HG03039 (cell line): Measurements from ENCODE around the gene EXOC4.

Experiments
- ATAC-seq: cut with Tn5 transposase; IDR thresholded peaks from one replicate; pipeline ENCODE4 v1.9.1; 2021; ENCODE audit warnings: mild to moderate bottlenecking, moderate library complexity; ENCODE audit not compliant: unreplicated experiment

EXOC4 gene

DNA sequence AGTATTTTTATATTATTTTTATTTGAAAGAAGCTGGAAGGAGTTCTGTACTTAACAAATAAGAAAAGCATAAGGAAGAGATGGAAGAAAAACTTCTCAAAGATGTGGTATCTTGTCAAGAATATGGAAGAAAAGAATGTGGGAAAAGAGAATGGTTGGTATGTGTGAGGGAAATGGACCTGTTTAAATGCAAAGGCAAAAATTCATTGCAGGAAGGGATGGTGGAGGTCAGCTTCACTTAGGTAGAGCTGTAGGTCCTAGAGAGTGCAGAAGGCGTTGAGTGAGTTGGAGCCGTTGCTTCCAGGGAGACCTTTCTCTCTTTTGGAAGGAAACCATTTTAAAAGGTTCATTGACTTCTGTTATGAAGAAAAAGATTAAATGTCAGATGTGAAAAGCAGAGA lies 107.3 kb downstream of the EXOC4 start:
- no peak for ATAC-seq

DNA sequence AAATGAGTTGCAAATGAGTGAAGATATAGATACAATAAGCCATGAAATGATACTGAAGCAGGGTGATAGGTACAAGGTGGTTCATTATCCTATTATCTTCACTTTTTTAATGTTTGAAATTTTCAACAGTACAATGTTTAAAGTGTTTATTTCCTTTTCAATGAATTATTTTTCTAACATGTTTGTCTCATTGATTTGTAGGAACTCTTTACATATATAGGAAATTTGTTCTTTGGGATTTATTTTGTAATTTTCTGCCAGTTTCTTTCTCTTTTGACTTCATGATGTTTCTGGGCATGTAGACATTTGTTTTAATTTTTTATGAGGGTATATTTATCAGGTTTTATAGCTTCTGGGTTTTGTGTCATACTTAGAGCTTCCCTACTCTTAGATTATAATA lies 108.9 kb downstream of the EXOC4 start:
- ATAC-seq: no peak

DNA sequence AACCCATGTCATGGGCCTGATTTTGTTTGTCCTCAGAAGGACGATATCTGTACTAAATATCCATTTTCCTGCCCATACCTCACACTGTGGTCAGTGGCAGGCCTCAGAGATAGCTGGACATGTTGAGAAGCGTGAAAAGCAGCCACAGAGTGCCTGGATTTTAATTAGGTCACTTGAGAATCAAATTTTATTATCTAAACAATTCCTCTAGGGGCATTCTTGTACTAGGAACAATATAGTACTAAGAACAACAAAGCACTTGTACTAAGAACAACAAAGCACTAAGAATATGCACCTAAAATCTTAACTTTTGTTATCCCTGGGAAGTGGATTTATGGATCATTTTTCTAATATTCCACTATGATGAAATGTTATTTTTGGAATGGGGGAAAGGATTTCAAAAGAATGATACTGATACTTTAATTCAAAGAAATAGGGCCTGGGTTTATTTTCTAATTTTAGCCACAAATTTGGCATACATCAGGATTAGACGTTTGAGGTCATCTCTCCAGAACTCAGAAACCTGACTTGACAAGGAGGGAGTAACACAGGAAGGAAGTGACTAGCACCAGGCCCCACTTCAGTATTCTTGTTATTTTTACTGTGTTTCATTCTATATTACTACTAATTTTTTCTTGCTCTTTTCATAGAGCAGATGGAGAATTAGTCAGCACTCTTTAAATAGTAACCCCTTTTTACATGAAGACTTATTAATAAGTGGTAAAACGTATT lies 112.2 kb downstream of the EXOC4 start:
- no peak for ATAC-seq

DNA sequence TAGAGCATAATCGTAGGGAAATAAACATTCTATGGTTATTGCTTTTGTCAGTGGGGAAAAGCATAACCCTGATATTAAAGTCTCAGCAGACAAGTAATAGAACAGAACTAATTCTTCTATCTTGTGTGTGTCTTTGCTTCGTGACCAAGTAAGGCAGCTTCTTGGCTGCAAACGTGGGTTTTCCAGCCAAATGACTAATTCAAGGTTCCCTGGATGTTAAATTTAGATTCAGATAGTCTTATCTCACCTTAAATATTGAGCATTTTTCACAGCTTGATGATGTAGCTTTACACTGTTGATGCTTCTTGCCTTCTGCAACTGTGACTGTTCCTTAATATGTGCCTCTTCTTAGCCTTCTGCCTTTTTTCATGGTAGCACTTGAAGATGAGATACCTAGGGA lies 113.0 kb downstream of the EXOC4 start:
- ATAC-seq: no peak

DNA sequence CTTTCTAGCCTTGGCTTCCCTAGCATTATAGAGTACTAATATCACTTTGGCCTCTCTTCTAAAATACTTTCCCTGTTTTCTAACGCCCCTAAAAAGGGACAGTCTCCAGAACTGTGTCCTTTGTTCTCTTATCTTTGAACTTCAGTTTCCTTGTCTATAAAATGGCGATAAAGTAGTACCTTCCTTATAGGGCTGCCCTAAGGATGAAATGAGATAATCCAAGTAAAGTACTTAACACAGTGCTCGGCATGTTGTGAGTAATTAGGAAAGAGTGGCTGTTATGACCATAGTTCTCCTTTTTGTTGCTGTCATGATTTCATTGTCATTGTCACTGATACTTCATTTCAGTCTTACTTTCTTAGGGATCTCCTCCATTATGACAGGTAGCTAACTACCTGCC lies 114.7 kb downstream of the EXOC4 start:
- ATAC-seq: no peak

DNA sequence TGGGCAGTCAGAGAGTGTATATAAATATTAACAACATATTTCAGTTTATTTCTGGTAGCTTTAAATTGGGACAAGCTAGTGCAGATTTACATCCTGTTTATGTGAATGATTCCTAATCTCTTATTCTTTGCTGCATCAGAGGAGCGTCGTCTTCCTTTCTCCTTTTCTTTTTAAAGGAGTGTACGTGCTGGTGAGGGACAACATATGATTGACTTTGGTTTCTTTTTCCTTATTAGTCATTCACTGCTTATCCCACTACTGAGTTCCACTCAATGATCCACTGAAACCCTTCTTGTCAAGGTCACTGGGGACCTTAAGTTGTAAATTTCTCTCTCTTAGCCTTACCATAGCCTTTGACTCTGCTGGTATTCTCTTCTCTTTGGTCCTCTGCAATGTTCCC lies 116.3 kb downstream of the EXOC4 start:
- no peak for ATAC-seq

DNA sequence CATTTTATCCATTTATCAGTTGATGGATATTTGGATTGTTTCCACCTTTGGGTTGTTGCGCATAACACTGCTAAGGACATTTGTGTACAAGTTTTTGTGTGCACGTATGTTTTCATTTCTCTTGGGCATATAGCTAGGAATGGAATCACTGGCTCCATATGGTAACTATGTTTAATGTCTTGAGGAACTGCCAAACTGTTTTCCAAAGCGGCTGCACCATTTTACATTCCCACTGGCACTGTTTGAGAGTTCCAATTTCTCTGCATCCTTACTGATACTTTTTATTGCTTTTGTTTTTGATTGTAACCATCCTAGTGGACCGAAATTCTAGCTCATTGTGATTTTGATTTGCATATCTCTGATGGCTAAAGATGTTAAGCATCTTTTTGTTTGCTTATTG lies 118.7 kb downstream of the EXOC4 start:
- no peak for ATAC-seq

DNA sequence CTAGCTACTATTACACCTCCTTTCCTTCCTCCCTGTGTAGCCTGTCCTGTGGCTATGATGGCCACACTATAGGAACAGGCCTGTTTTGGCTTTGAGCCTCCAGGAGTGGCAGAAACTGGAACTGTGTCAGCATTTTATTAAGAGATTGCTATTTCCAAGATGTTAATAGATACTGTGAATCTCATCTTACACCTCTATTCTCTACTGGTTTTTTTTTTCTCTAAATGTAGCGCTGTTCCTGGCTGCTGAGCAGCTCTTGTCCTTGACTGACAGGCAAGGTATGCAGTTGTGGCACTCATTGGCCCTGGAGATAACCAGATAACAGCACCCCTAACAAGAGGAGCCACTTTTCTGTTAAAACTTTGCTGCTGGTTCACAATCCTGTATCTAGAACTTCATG lies 119.5 kb downstream of the EXOC4 start:
- no peak for ATAC-seq

DNA sequence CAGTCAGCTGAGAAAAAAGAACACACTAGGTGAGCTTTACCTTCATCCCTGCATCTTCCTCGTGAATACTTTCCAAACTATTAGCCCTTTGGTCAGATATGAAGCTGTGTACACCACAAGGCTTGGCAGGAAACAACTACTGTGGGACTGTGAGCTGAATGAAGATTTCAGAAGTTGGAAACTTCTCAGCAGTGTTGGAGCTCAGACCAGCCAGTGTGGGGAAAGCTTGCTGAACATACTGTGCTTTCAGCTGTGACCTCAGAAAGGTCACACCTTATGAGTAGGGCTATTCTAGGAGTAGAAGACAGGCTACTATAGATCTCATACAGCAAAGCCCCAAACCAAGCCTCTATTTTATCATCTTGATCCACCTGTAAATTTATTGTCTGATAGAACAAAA lies 123.6 kb downstream of the EXOC4 start:
- no peak for ATAC-seq

DNA sequence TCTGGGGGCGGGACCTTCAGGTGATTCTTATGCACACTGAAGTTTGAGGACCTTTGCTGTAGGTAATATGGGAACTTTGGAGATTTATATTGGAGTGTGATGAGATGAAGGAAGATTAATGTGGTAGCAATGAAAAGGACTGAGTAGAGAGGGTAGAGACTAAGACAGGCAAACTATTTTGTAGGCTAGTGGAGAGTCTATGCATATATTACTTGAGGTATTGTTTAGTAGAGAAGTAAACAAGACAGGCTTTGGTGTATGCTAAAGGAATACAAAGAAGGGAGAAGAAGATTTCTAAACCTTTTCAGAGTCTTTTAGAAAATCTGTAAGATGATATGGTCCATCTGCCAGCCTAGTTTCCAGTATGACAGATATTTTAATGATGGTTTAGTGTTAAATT lies 129.1 kb downstream of the EXOC4 start:
- no peak for ATAC-seq

DNA sequence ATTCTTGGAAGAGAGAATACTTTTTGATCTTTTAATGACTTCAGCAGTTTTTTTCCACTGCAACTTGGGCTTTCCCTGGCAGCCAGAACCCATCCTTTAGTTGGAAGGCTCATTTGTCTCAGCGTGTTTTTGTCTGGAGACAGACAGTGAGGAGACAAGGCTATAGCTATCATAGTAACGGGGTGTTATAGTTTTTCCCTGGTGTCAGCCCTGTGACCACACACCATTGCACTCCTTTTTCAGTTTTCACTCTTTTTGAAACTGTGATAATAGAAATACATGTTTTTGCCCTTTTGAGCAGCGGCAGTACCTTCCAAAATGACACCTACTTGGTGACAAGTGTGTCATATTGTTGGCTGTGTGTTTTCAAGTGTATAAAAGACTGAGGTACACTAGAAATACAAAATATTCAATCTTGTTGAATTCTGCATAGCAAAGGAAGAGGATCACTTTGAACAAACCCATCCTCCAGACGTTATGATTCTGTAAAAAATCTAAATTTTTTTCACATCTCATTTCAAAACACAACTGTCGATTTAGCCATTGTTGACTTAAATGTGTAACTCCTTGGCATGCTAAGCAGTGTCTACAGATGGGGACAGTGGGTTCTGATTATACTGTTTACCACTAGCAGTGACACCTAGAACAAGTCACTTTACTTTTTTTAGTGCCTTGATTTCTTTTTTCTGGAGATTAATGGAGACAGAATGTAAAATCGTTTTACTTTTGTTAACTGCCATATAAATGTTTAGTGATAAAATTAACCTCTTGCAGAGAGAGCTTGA lies 130.1 kb downstream of the EXOC4 start:
- ATAC-seq: no peak

DNA sequence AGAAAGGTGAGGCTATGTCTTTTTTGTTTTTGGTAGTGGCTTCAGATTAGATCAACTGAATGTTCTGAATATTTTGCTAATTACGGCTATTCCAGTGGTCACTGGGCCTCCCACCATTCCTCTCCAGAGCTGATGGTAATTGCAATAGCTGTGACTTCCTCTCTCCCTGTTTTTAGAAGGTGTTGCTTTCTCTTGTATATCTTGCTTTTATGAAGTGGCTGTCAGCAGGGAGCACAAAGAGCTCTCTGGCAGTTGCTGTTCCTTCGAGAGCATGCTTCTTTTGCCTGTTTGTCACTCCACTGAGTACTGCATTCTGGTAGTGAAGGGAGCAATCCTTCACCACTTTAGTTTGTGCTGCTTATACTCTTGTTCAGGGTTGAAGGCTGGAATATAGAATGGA lies 133.3 kb downstream of the EXOC4 start:
- no peak for ATAC-seq

DNA sequence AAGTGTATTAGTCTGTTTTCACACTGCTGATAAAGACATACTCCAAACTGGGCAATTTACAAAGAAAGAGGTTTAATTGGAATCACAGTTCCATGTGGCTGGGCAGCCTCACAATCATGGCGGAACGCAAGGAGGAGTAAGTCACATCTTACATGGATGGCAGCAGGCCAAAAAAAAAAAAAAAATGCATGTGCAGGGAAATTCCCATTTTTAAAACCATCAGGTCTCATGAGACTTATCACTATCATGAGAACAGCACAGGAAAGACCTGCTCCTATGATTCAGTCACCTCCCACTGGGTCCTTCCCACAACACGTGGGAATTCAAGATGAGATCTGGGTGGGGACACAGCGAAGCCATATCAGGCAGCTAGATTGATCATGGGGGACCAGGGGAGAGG lies 136.8 kb downstream of the EXOC4 start:
- ATAC-seq: no peak

DNA sequence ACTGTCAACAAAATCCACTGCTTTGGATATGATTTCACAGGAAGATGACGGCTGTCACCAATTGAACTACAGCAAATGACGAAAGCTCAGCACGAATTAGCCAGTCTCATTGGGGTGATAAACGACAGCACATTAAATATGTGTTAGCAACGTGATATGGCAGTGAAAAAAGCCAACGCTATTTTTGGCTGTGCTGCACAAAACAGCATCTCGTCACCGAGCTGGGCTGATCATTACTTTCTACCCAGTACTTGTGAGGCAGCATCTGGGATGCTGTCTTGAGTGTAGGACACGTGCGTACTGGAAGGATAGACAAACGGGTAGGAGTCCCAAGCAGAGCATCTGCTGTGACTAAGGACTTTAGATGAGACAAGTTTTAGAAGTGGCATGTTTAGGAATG lies 138.3 kb downstream of the EXOC4 start:
- ATAC-seq: no peak

DNA sequence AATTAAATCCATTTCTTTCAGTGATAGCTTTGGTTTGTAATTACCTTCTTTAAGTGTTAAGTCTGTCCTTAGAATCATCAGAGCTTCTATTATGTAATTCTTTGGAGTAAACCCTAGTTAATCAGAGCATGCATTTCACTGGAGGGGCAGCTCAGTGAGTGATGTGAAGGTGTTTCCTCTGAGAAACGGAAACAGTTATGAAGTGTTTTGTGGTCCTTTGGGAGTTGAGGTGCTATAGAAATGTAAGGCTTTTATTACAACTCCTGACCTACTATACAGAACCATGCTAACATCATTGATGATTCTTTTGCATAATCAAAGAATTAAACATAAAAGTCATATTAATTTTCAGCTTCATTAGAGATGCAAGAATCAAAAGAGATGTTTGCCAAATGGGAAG lies 141.5 kb downstream of the EXOC4 start:
- no peak for ATAC-seq

DNA sequence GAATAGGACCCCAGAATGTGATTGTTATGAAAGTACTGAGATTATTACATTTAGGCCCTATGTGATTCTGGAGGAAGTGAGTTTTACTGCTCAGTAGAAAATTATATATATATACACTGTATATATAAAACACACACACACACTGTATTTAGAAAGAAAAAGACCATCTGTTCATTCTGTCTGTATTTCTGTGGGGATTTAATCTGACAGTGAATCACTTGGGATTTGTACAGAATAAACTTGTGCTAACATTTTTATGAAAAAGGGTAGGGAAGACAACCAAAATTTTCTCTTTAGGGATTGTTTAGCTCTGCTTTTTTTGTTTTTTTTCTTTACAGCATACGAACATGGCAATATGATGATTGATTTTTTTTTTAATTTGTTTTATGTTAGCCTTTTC lies 142.7 kb downstream of the EXOC4 start:
- no peak for ATAC-seq

DNA sequence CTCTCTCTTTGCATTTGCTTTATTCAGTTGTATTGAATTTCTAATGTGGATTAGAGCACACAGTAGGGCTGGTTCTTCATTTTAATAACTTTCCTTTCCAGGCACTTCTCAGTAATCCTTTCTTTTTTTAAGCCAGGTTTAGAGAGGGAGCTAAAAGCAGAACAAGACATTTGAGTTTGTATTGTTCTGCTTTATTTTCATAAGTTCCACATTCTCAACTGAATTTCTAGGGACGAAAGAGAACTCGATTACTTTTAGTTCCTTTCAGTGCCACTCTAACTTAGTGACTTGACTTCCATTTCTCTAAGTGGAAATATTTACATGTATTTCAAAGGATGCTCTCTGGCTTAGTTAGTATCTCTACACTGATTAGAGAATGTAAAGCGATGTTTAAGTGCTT lies 145.6 kb downstream of the EXOC4 start:
- ATAC-seq: no peak

DNA sequence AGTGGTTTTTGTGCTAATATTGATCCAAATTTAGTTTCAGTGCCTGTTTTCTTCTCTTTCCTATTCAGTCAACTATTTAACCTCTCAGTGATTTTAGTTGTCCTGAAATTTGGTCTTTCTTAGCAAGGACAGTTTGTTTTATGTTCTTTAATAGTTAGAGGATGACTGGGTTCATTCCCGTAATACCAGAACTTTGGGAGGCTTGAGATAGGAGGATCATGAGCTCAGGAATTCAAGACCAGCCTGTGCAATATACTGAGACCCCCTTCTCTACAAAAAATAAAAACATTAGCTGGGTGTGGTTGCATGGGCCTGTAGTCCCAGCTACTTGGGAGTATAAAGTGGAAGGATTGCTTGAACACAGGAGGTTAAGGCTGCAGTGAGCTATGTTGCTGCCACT lies 148.3 kb downstream of the EXOC4 start:
- no peak for ATAC-seq

DNA sequence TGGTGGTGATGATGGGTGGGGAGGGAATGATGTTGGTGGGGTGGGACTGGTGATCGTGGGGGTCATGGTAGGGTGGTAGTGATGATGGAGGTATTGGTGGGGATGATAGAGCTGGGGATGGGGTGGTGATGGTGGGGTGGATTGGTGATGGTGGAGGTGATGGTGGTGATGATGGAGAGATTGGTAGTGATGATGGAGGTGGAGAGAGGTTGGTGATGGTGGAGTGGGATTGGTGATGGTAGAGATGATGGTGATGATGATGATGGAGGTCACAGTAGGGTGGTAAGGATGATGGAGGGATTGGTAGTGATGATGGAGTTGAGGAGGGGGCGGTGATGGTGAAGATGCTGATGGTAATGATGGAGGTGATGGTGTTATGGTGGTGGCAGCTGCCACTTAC lies 155.3 kb downstream of the EXOC4 start:
- ATAC-seq: no peak

DNA sequence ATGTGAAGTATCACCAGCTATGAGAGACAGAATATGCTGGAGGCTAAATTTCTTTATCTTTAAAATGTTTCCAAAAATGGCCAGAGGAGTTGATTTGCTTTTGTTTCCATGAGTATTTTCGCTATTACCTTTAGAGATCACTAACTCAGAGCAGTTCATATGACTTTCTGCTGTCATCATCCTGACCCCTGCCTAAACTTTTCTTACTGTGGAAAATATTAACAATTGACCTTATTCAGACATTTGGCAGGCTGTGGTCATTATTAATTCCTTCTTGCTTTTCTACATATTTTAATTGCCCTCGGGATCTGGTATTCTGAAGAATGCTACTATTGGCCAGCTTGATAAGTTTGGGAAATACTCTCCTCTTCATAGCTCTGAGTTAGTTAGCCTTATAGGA lies 156.5 kb downstream of the EXOC4 start:
- ATAC-seq: no peak

DNA sequence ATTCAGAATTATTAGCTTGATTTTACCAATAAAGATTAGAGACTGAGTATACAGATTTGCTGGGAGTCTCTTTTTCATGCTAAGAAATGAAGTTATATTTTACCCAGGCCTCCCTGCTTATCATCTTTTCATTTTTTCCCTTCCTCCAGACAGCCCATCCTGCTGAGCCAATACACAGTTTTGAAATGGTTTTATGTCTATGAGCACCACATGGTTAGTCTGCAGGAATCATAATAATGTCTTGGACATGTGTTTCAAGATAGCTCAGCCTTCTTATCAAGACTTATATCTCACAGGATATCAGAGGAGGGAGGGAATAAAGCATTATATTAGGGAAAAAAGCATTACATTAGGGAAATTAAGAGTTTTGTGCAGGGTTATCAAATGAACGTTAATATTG lies 157.1 kb downstream of the EXOC4 start:
- ATAC-seq: no peak

DNA sequence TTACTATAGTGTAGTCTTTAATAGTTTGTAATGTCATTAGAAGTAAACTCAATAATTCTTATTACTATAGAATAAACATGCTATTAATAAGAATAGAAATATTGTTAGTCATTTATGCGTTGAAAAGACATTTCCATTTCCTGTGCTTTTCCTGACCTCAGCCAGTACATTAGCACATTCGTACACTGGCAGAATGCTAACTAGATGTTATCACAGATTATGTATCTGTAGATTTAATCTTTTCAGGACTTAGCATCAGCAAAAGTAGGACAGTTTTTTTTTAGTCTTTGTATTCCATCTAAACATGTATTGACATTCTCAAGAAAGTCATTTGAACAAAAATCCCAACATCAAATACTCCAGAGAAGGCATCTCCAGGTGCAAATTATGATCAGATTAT lies 158.5 kb downstream of the EXOC4 start:
- ATAC-seq: no peak

DNA sequence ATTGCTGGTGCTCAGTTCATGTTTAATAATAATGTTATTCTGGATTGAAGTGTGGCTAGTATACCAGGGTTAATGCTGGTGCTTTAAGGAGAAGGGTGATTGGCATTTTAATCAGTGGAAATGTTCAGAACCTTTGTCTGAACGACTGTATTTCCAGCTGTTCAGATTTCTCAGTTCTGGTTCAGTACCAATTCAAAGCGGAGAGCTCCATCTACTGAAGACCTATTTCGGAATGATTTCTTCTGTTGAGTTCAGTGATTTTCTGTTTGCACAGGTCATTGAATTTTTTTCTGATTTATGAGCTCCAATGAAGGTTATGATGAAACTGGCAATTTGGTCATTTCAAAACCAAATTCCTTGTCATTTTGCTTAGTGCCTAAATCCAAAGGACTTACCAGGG lies 160.1 kb downstream of the EXOC4 start:
- no peak for ATAC-seq
